A673 (cell line): Measurements from ENCODE around the gene TRMT6. TPM values are rescaled to one million over a fixed set of nuclear protein-coding genes. Genes with fewer than 3 reads are reported as not detected.

Experiments used
- BruUV-seq: library from RNA; stranded (reverse); fragments of 400-500 nt; replicated peaks from 2 replicates; lab custom pipeline; 2021; lab: Mats Ljungman, UMichigan
- CTCF ChIA-PET: fragments of 300-600 bp; sonication (Branson Sonifier 250); formaldehyde crosslinking; loops from one replicate; lab custom pipeline; 2022; ENCODE audit warnings: antibody characterized with exemption; lab: Charles Lee
- POLR2A ChIA-PET: fragments of 300-600 bp; sonication (Branson Sonifier 250); formaldehyde crosslinking; loops from one replicate; lab custom pipeline; 2022; ENCODE audit warnings: antibody characterized with exemption; ENCODE audit not compliant: low non-redundant PET; lab: Charles Lee
- DNase-seq: peaks from one replicate; pipeline ENCODE4 v3.0.0-alpha.2; 2015; ENCODE audit warnings: low spot score
- H3K27ac ChIP-seq: fragments of 200-600 bp; sonication (generic); 2 replicates; pipeline ENCODE4 v1.5.1; 2016; ENCODE audit warnings: mixed run types, low read depth, mild to moderate bottlenecking, mixed read lengths, antibody characterized with exemption, low read length; ENCODE audit not compliant: poor library complexity, severe bottlenecking
- H3K27me3 ChIP-seq: fragments of 200-600 bp; sonication (generic); replicated peaks from 2 replicates; pipeline ENCODE4 v1.6.1; 2017; ENCODE audit warnings: mixed run types, low read depth, mild to moderate bottlenecking, mixed read lengths, antibody characterized with exemption, low read length; ENCODE audit not compliant: insufficient read depth, poor library complexity
- H3K36me3 ChIP-seq: fragments of 200-600 bp; sonication (generic); 2 replicates; pipeline ENCODE4 v1.6.1; 2016; ENCODE audit warnings: mixed run types, mild to moderate bottlenecking, mixed read lengths, antibody characterized with exemption, low read length; ENCODE audit not compliant: insufficient read depth, poor library complexity, severe bottlenecking
- H3K4me1 ChIP-seq: fragments of 200-600 bp; sonication (generic); 2 replicates; pipeline ENCODE4 v1.6.1; 2017; ENCODE audit warnings: mixed run types, mild to moderate bottlenecking, mixed read lengths, antibody characterized with exemption, low read length; ENCODE audit not compliant: insufficient read depth, poor library complexity, severe bottlenecking
- H3K4me3 ChIP-seq: fragments of 200-600 bp; sonication (generic); 2 replicates; pipeline ENCODE4 v1.5.1; 2016; ENCODE audit warnings: low read depth, mixed run types, mild to moderate bottlenecking, mixed read lengths, low read length; ENCODE audit not compliant: poor library complexity, severe bottlenecking
- H3K9me3 ChIP-seq: fragments of 200-600 bp; sonication (generic); 2 replicates; pipeline ENCODE4 v1.6.1; 2016; ENCODE audit warnings: mixed run types, low read depth, mild to moderate bottlenecking, mixed read lengths, antibody characterized with exemption, low read length; ENCODE audit not compliant: poor library complexity, severe bottlenecking
- CTCF ChIP-seq: fragments of 300-800, 200-600 bp; sonication (generic); conservative IDR thresholded peaks from 2 replicates; pipeline ENCODE4 v1.5.1; 2017; ENCODE audit warnings: low read depth, mild to moderate bottlenecking, antibody characterized with exemption, low read length, moderate library complexity, mixed read lengths
- EZH2 ChIP-seq: fragments of 200-600 bp; sonication (generic); IDR thresholded peaks from 2 replicates; pipeline ENCODE4 v1.6.1; 2017; ENCODE audit warnings: borderline replicate concordance, low read depth, mild to moderate bottlenecking, mixed read lengths, antibody characterized with exemption, low read length; ENCODE audit not compliant: poor library complexity, severe bottlenecking
- intact Hi-C: fragments of 100-400 bp; cut with micrococcal nuclease; formaldehyde crosslinking; loops from one replicate; pipeline ENCODE4 v1.10.0; 2022; ENCODE audit not compliant: unreplicated experiment
- total RNA-seq: library from RNA; stranded (reverse); gene quantifications from 2 replicates; pipeline ENCODE4 v1.2.3, GENCODE V29; 2021

Gene TRMT6
- total RNA-seq, 1 experiment from 2014 or later, result 41.6 TPM

- Histone ChIP-seq H3K4me3 (no peak overlapping the region), H3K4me1 (no peaks in the 10 kb centered on the region), H3K9me3 (no peaks in the 10 kb centered on the region), H3K36me3 (no peaks in the 10 kb centered on the region), H3K27ac (no peak overlapping the region), H3K27me3 (peaks cover 8% of the 10 kb centered on the region)
- ChIA-PET CTCF (no interaction called here), POLR2A (no interaction called here)
- TF ChIP-seq EZH2, result no peak
- no peak for TF ChIP-seq CTCF
- BruUV-seq, result no TSS peak
- DNase-seq, result no peak
- intact Hi-C loops, result no loop called here
These were observed 62.9 kb downstream of the TRMT6 start for GRCh38 chr20:5887386-5887785.

Other genes starting within 250 kb of the TRMT6 start
- 5.8 and 7.1 TPM in 2 replicates for gene SHLD1, start 200.1 kb downstream of the TRMT6 start, total RNA-seq
- gene CHGB, start 39.0 kb downstream of the TRMT6 start, total RNA-seq, result 0.45 and 0.55 TPM in 2 replicates
- 49.7 and 56.4 TPM in 2 replicates for gene MCM8, start 119 bp upstream of the TRMT6 start, total RNA-seq
- 43.4 and 51.5 TPM in 2 replicates for gene CRLS1, start 55.6 kb upstream of the TRMT6 start, total RNA-seq
- 0.15 TPM in 1 of 2 replicates, not detected in the other for gene LRRN4, start 103.5 kb upstream of the TRMT6 start, total RNA-seq
- 1.3 and 2.0 TPM in 2 replicates for gene FERMT1, start 172.5 kb upstream of the TRMT6 start, total RNA-seq